Sigmoid colon (tissue), 4 donors: Measurements from ENCODE around the gene NPS.

Experiments used
- EP300 ChIP-seq, 4 donors: sonication (generic); formaldehyde crosslinking; IDR thresholded peaks; one replicate each; pipeline ENCODE4 v1.6.1; 2017; ENCODE audit warnings: antibody characterized with exemption in 4 of 4
- POLR2A ChIP-seq, 2 donors: fragments of 450-650 bp; IDR thresholded peaks; one replicate each; pipeline ENCODE4 v1.6.1; 2016; ENCODE audit warnings: antibody characterized with exemption in 2 of 2, mild to moderate bottlenecking in 2 of 2, moderate library complexity in 2 of 2
- TF ChIP-seq, protein P1 (sequence below), 4 experiments: fragments of 450-650 bp in 3 of 4; fragments of 200-600 bp in 1 of 4; IDR thresholded peaks; one replicate each; pipeline ENCODE4 v1.5.1; 2016 to 2019; ENCODE audit warnings: antibody characterized with exemption in 4 of 4, mild to moderate bottlenecking in 3 of 4, moderate library complexity in 2 of 4

- TF ChIP-seq, protein P1, sequence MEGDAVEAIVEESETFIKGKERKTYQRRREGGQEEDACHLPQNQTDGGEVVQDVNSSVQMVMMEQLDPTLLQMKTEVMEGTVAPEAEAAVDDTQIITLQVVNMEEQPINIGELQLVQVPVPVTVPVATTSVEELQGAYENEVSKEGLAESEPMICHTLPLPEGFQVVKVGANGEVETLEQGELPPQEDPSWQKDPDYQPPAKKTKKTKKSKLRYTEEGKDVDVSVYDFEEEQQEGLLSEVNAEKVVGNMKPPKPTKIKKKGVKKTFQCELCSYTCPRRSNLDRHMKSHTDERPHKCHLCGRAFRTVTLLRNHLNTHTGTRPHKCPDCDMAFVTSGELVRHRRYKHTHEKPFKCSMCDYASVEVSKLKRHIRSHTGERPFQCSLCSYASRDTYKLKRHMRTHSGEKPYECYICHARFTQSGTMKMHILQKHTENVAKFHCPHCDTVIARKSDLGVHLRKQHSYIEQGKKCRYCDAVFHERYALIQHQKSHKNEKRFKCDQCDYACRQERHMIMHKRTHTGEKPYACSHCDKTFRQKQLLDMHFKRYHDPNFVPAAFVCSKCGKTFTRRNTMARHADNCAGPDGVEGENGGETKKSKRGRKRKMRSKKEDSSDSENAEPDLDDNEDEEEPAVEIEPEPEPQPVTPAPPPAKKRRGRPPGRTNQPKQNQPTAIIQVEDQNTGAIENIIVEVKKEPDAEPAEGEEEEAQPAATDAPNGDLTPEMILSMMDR (IDR thresholded peaks at IDR 0.05) = no peak
- TF ChIP-seq EP300 (IDR thresholded peaks at IDR 0.05) (no peak), POLR2A (IDR thresholded peaks at IDR 0.05) (no peak)
These were observed 26.9 kb downstream of the NPS start for GRCh38 chr10:127576051-127576450.
